Measurements from ENCODE around the gene COL6A3. TPM values are rescaled to one million over a fixed set of nuclear protein-coding genes. Genes with fewer than 3 reads are reported as not detected.

The COL6A3 gene
- total RNA-seq, 1 experiment from 2014 or later: 45.0 TPM

- ATAC-seq: no peak
- no peak overlapping the region for H3K4me3 ChIP-seq (ENCODE audit: low read length)
- no TSS peak for BruUV-seq (replicated peaks)
- no peaks in the 10 kb centered on the region for H3K9me2 ChIP-seq (replicated peaks; ENCODE audit: low read length)
- H3K4me1 ChIP-seq (ENCODE audit: insufficient read depth, low read length): no peaks in the 10 kb centered on the region
- no peaks in the 10 kb centered on the region for H3K79me2 ChIP-seq (ENCODE audit: low read length)
- ChIA-PET CTCF (no interaction called here), POLR2A (ENCODE audit: unreplicated experiment) (no interaction called here)
- H2AFZ ChIP-seq (ENCODE audit: low read length): no peak overlapping the region
- intact Hi-C loops (cut with micrococcal nuclease): no loop called here
- H3K4me2 ChIP-seq (ENCODE audit: low read length): no peak overlapping the region
- H3K36me3 ChIP-seq (ENCODE audit: low read depth, low read length): no peaks in the 10 kb centered on the region
- no peaks in the 10 kb centered on the region for H3K9me3 ChIP-seq (ENCODE audit: low read length)
- no peak for DNase-seq
- no peak overlapping the region for H3K9ac ChIP-seq (ENCODE audit: low read length)
- no peaks in the 10 kb centered on the region for H3F3A ChIP-seq (ENCODE audit: low read length, unreplicated experiment)
- no peak overlapping the region for H3K27ac ChIP-seq (ENCODE audit: low read length)
- H3K27me3 ChIP-seq (ENCODE audit: low read length): no peaks in the 10 kb centered on the region
- no peak for TF ChIP-seq EZH2phosphoT487 (IDR thresholded peaks at IDR 0.05; ENCODE audit: borderline replicate concordance, low read length)
- TF ChIP-seq EZH2 (IDR thresholded peaks at IDR 0.05; ENCODE audit: low read length, unreplicated experiment): no peak
- no peak for TF ChIP-seq CTCF (conservative IDR thresholded peaks at IDR 0.05; ENCODE audit: low read depth, low read length)
- no peaks in the 10 kb centered on the region for H4K20me1 ChIP-seq (ENCODE audit: low read length)
These were observed 34.7 kb upstream of the COL6A3 start for GRCh38 chr2:237448626-237449025.

- ChIA-PET CTCF (no interaction called here), POLR2A (ENCODE audit: unreplicated experiment) (no interaction called here)
- H2AFZ ChIP-seq (ENCODE audit: low read length): no peak overlapping the region
- H3K36me3 ChIP-seq (ENCODE audit: low read depth, low read length): no peaks in the 10 kb centered on the region
- no peak overlapping the region for H3K4me2 ChIP-seq (ENCODE audit: low read length)
- no peaks in the 10 kb centered on the region for H3K9me2 ChIP-seq (replicated peaks; ENCODE audit: low read length)
- H3K9me3 ChIP-seq (ENCODE audit: low read length): no peaks in the 10 kb centered on the region
- H3K4me1 ChIP-seq (ENCODE audit: insufficient read depth, low read length): no peaks in the 10 kb centered on the region
- ATAC-seq: no peak
- no peak for DNase-seq
- H3K9ac ChIP-seq (ENCODE audit: low read length): no peak overlapping the region
- H3K27me3 ChIP-seq (ENCODE audit: low read length): no peaks in the 10 kb centered on the region
- no peak overlapping the region for H3K4me3 ChIP-seq (ENCODE audit: low read length)
- intact Hi-C loops (cut with micrococcal nuclease): no loop called here
- BruUV-seq (replicated peaks): no TSS peak
- H3K79me2 ChIP-seq (ENCODE audit: low read length): no peaks in the 10 kb centered on the region
- no peak overlapping the region for H3K27ac ChIP-seq (ENCODE audit: low read length)
- no peaks in the 10 kb centered on the region for H4K20me1 ChIP-seq (ENCODE audit: low read length)
- no peak for TF ChIP-seq EZH2 (IDR thresholded peaks at IDR 0.05; ENCODE audit: low read length, unreplicated experiment)
- TF ChIP-seq EZH2phosphoT487 (IDR thresholded peaks at IDR 0.05; ENCODE audit: borderline replicate concordance, low read length): no peak
- TF ChIP-seq CTCF (conservative IDR thresholded peaks at IDR 0.05; ENCODE audit: low read depth, low read length): no peak
- no peaks in the 10 kb centered on the region for H3F3A ChIP-seq (ENCODE audit: low read length, unreplicated experiment)
These were observed 34.2 kb upstream of the COL6A3 start for GRCh38 chr2:237448171-237448570.

DNA sequence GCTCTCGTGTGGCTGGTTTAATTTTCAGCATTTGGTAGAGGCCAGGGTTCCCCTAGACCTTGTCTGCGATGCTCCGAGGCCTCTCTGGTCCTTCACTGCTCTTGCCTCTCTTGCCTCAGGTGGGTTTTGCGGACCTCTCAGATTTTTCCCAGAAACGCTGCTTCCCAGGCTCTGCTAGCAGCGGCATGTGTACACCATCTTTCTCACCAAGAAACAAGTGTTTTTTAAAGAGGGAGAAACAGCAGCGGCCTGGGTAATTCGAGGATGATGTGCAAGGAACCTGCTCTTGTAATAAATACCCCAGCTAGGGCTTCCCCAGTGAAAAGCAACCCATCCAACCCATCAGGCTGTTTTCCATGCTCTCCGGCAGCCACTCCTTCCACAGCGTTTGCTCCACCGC is 33.5 kb upstream of the COL6A3 start:
- Histone ChIP-seq H3K27ac (ENCODE audit: low read length) (no peak overlapping the region), H3K79me2 (ENCODE audit: low read length) (no peaks in the 10 kb centered on the region), H3K9me2 (replicated peaks; ENCODE audit: low read length) (no peaks in the 10 kb centered on the region), H3K36me3 (ENCODE audit: low read depth, low read length) (no peaks in the 10 kb centered on the region), H3K4me2 (ENCODE audit: low read length) (no peak overlapping the region), H3K4me1 (ENCODE audit: insufficient read depth, low read length) (no peaks in the 10 kb centered on the region), H4K20me1 (ENCODE audit: low read length) (no peaks in the 10 kb centered on the region), H3K9me3 (ENCODE audit: low read length) (no peaks in the 10 kb centered on the region), H3F3A (ENCODE audit: low read length, unreplicated experiment) (no peaks in the 10 kb centered on the region), H3K4me3 (ENCODE audit: low read length) (no peak overlapping the region), H3K27me3 (ENCODE audit: low read length) (no peaks in the 10 kb centered on the region), H2AFZ (ENCODE audit: low read length) (no peak overlapping the region), H3K9ac (ENCODE audit: low read length) (no peak overlapping the region)
- TF ChIP-seq CTCF (conservative IDR thresholded peaks at IDR 0.05; ENCODE audit: low read depth, low read length) (no peak), EZH2 (IDR thresholded peaks at IDR 0.05; ENCODE audit: low read length, unreplicated experiment) (no peak), EZH2phosphoT487 (IDR thresholded peaks at IDR 0.05; ENCODE audit: borderline replicate concordance, low read length) (no peak)
- no TSS peak for BruUV-seq (replicated peaks)
- ATAC-seq (no peak), DNase-seq (no peak)
- CTCF ChIA-PET: no interaction called here
- POLR2A ChIA-PET (ENCODE audit: unreplicated experiment): no interaction called here
- intact Hi-C loops (cut with micrococcal nuclease): no loop called here

Measured in PC-3 (cell line).